ENCODE results near the gene GRIK3. TPM values are rescaled to one million over a fixed set of nuclear protein-coding genes. Genes with fewer than 3 reads are reported as not detected.

Gene GRIK3
- polyA plus RNA-seq, 2 of the 4 experiments (the other 2 are of a cell fraction): not detected

DNA sequence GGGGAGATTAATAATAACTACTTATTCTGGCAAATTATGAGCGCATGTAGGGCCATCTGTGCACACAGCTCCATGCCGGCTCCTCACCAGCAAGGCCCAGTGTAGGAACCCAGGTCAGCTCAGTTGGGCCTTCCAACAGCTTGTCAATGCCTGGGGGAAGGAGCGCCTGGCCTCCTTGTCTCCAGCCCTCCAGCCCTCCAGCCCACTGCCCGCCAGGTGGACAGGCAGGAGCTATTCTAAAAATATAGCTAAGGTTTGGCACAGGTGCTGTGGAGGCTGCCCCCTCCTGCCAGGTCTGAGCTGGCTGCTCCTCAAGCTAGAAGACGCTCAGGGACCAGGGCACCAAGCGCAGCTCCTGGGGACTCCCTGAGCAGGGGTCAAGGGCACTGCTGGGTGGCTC is 85.7 kb downstream of the GRIK3 start:
- H3K4me3 ChIP-seq: no peak overlapping the region
- ChIA-PET CTCF (no interaction called here), POLR2A (no interaction called here)
- FAIRE-seq (no peak), DNase-seq (ENCODE audit: low read depth in 1 of 2, low spot score in 1 of 2) (no peak), ATAC-seq (no peak)
- H3K27ac ChIP-seq: no peak overlapping the region
- TF ChIP-seq CBX2 (IDR thresholded peaks at IDR 0.05; ENCODE audit: borderline replicate concordance, low read depth) (no peak), MAFK (IDR thresholded peaks at IDR 0.05; ENCODE audit: partially characterized antibody) (no peak), ZFP36 (IDR thresholded peaks at IDR 0.05; ENCODE audit: borderline replicate concordance, partially characterized antibody) (no peak), FOSL2 (IDR thresholded peaks at IDR 0.05) (no peak), FOSL2 (CRISPR knock-in tag; IDR thresholded peaks at IDR 0.05) (no peak), FOSB (CRISPR knock-in tag; IDR thresholded peaks at IDR 0.05) (no peak), ESRRA (IDR thresholded peaks at IDR 0.05; ENCODE audit: borderline replicate concordance, low read length) (no peak), SMC3 (IDR thresholded peaks at IDR 0.05) (no peak), HOXB5 (CRISPR knock-in tag; IDR thresholded peaks at IDR 0.05) (no peak), EHF (CRISPR knock-in tag; IDR thresholded peaks at IDR 0.05) (no peak), JUNB (IDR thresholded peaks at IDR 0.05) (no peak), MYC (IDR thresholded peaks at IDR 0.05; ENCODE audit: borderline replicate concordance, low read length) (no peak)
- TF ChIP-seq, protein P1, sequence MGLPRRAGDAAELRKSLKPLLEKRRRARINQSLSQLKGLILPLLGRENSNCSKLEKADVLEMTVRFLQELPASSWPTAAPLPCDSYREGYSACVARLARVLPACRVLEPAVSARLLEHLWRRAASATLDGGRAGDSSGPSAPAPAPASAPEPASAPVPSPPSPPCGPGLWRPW (IDR thresholded peaks at IDR 0.05): no peak
- TF ChIP-seq, protein P2, sequence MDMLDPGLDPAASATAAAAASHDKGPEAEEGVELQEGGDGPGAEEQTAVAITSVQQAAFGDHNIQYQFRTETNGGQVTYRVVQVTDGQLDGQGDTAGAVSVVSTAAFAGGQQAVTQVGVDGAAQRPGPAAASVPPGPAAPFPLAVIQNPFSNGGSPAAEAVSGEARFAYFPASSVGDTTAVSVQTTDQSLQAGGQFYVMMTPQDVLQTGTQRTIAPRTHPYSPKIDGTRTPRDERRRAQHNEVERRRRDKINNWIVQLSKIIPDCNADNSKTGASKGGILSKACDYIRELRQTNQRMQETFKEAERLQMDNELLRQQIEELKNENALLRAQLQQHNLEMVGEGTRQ (IDR thresholded peaks at IDR 0.05): no peak
- TF ChIP-seq, protein P3, sequence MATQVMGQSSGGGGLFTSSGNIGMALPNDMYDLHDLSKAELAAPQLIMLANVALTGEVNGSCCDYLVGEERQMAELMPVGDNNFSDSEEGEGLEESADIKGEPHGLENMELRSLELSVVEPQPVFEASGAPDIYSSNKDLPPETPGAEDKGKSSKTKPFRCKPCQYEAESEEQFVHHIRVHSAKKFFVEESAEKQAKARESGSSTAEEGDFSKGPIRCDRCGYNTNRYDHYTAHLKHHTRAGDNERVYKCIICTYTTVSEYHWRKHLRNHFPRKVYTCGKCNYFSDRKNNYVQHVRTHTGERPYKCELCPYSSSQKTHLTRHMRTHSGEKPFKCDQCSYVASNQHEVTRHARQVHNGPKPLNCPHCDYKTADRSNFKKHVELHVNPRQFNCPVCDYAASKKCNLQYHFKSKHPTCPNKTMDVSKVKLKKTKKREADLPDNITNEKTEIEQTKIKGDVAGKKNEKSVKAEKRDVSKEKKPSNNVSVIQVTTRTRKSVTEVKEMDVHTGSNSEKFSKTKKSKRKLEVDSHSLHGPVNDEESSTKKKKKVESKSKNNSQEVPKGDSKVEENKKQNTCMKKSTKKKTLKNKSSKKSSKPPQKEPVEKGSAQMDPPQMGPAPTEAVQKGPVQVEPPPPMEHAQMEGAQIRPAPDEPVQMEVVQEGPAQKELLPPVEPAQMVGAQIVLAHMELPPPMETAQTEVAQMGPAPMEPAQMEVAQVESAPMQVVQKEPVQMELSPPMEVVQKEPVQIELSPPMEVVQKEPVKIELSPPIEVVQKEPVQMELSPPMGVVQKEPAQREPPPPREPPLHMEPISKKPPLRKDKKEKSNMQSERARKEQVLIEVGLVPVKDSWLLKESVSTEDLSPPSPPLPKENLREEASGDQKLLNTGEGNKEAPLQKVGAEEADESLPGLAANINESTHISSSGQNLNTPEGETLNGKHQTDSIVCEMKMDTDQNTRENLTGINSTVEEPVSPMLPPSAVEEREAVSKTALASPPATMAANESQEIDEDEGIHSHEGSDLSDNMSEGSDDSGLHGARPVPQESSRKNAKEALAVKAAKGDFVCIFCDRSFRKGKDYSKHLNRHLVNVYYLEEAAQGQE (IDR thresholded peaks at IDR 0.05): no peak
- no peaks in the 10 kb centered on the region for H3K9me3 ChIP-seq
- H3K4me2 ChIP-seq: no peak overlapping the region
- no peaks in the 10 kb centered on the region for H3K4me1 ChIP-seq
- WGBS (ENCODE audit: missing lambda C conversion rate): 15% methylated on average over 6 of the region's 6 CpGs

DNA sequence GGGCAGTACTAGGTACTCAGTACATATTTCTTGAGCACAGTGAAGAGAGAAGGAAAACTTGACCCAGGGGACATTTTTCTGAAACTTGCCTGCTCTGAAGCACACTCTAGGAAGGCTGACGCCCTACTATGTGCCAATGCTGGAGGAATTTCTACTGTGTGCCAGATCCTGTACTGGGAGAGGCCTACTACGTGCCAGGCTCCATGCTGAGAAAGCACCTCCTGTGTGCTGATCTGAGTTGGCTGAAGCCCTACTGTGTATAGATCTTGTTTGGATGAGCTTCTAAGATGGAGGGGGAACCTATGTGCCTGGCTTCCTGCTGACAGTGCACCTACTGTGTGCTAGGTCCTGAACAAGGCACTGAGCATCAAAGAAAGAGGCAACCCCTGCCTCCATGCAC is 86.2 kb downstream of the GRIK3 start:
- no peak overlapping the region for H3K27ac ChIP-seq
- CTCF ChIA-PET: interaction anchor here (1.9 kb wide), 1 partner anchor 11 kb away, joined by 4 read pairs; no protein-coding TSS in a partner anchor
- H3K4me3 ChIP-seq: no peak overlapping the region
- H3K4me1 ChIP-seq: no peaks in the 10 kb centered on the region
- 0% methylated on average over 2 of the region's 2 CpGs for WGBS (ENCODE audit: missing lambda C conversion rate)
- DNase-seq (ENCODE audit: low read depth in 1 of 2, low spot score in 1 of 2): no peak
- POLR2A ChIA-PET: no interaction called here
- no peak for FAIRE-seq
- H3K4me2 ChIP-seq: no peak overlapping the region
- no peak for ATAC-seq
- H3K9me3 ChIP-seq: no peaks in the 10 kb centered on the region
- TF ChIP-seq ZSCAN20 (CRISPR knock-in tag; IDR thresholded peaks at IDR 0.05) (no peak), RNF2 (IDR thresholded peaks at IDR 0.05; ENCODE audit: borderline replicate concordance, low read depth) (no peak), PHF8 (IDR thresholded peaks at IDR 0.05; ENCODE audit: borderline replicate concordance, low read depth) (no peak), HDAC2 (IDR thresholded peaks at IDR 0.05) (no peak), CHD4 (IDR thresholded peaks at IDR 0.05; ENCODE audit: borderline replicate concordance) (no peak), ZNF302 (CRISPR knock-in tag; IDR thresholded peaks at IDR 0.05) (no peak), SMC3 (IDR thresholded peaks at IDR 0.05) (no peak), NR3C1 (IDR thresholded peaks at IDR 0.05) (no peak), MAZ (IDR thresholded peaks at IDR 0.05; ENCODE audit: borderline replicate concordance, low read depth, low read length) (no peak), ESRRA (IDR thresholded peaks at IDR 0.05; ENCODE audit: borderline replicate concordance, low read length) (no peak), ZC3H11A (IDR thresholded peaks at IDR 0.05) (no peak), ZFP36 (IDR thresholded peaks at IDR 0.05; ENCODE audit: borderline replicate concordance, partially characterized antibody) (no peak), RARB (CRISPR knock-in tag; IDR thresholded peaks at IDR 0.05) (no peak), FOXS1 (CRISPR knock-in tag; IDR thresholded peaks at IDR 0.05) (no peak), CBX2 (IDR thresholded peaks at IDR 0.05; ENCODE audit: borderline replicate concordance, low read depth) (no peak)
- TF ChIP-seq, protein P4, sequence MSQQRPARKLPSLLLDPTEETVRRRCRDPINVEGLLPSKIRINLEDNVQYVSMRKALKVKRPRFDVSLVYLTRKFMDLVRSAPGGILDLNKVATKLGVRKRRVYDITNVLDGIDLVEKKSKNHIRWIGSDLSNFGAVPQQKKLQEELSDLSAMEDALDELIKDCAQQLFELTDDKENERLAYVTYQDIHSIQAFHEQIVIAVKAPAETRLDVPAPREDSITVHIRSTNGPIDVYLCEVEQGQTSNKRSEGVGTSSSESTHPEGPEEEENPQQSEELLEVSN (IDR thresholded peaks at IDR 0.05; ENCODE audit: borderline replicate concordance, low read depth): no peak
- TF ChIP-seq, protein P5, sequence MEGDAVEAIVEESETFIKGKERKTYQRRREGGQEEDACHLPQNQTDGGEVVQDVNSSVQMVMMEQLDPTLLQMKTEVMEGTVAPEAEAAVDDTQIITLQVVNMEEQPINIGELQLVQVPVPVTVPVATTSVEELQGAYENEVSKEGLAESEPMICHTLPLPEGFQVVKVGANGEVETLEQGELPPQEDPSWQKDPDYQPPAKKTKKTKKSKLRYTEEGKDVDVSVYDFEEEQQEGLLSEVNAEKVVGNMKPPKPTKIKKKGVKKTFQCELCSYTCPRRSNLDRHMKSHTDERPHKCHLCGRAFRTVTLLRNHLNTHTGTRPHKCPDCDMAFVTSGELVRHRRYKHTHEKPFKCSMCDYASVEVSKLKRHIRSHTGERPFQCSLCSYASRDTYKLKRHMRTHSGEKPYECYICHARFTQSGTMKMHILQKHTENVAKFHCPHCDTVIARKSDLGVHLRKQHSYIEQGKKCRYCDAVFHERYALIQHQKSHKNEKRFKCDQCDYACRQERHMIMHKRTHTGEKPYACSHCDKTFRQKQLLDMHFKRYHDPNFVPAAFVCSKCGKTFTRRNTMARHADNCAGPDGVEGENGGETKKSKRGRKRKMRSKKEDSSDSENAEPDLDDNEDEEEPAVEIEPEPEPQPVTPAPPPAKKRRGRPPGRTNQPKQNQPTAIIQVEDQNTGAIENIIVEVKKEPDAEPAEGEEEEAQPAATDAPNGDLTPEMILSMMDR (IDR thresholded peaks at IDR 0.05): no peak
- TF ChIP-seq, protein P3 (IDR thresholded peaks at IDR 0.05): no peak
